OCI-LY3 (cell line): Measurements from ENCODE around the gene CLTB.

Source experiments
- EZH2phosphoT487 ChIP-seq: fragments of 200-600 bp; shearing (Covaris generic); IDR thresholded peaks from 2 replicates; pipeline ENCODE4 v1.6.1; 2018; ENCODE audit warnings: antibody characterized with exemption, mixed run types, low read depth
- TF ChIP-seq, protein P1 (sequence below): fragments of 200-600, 300-600 bp; sonication (generic); IDR thresholded peaks from 2 replicates; pipeline ENCODE4 v1.5.1; 2014; ENCODE audit warnings: antibody characterized with exemption, low read length, low read depth

DNA sequence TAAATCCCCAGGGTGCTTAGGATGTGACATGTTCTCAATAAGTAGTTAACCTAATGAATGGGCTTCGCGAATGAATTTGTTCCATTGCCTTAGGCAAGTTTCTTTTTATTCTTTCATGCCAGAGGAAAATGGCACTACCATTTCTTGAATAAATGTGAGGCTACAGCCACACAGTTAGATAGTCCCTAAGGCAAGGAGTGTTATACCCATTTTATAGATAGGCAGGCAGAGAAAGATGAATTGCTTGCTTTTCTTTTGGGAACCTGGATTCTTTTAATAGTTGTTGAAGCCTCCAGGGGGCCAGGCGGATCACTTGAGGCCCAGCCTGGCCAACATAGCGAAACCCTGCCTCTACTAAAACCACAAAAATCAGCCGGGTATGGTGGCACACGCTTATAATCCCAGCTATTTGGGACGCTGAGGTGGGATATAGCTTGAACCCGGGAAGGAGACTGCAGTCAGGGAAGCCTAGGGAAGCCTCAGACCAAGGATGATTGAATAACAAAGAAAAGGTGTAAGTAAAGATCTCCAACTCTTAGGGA is 28.9 kb downstream of the CLTB start:
- TF ChIP-seq, protein P1, sequence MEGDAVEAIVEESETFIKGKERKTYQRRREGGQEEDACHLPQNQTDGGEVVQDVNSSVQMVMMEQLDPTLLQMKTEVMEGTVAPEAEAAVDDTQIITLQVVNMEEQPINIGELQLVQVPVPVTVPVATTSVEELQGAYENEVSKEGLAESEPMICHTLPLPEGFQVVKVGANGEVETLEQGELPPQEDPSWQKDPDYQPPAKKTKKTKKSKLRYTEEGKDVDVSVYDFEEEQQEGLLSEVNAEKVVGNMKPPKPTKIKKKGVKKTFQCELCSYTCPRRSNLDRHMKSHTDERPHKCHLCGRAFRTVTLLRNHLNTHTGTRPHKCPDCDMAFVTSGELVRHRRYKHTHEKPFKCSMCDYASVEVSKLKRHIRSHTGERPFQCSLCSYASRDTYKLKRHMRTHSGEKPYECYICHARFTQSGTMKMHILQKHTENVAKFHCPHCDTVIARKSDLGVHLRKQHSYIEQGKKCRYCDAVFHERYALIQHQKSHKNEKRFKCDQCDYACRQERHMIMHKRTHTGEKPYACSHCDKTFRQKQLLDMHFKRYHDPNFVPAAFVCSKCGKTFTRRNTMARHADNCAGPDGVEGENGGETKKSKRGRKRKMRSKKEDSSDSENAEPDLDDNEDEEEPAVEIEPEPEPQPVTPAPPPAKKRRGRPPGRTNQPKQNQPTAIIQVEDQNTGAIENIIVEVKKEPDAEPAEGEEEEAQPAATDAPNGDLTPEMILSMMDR, result no peak
- TF ChIP-seq EZH2phosphoT487, result no peak
